Lower lobe of right lung (tissue), 2 donors: ENCODE data around the gene COPZ2. TPM values are rescaled to one million over a fixed set of nuclear protein-coding genes. Genes with fewer than 3 reads are reported as not detected.
A peak's percentile ranks its signal among the peaks of the same experiment; 100 is the strongest.
"Not testable (repeated sequence)": the region's sequence is repeated elsewhere in the genome, so short reads cannot be mapped to it uniquely, and the experiment has no call there.

ENCODE experiments used
- ATAC-seq, 2 donors: fragments of 200-7000 bp; cut with Tn5 transposase; one replicate each; pipeline ENCODE4 v1.9.1; 2020 to 2022; ENCODE audit warnings: mild to moderate bottlenecking in 2 of 2, moderate library complexity in 2 of 2
- DNase-seq: peaks from one replicate; pipeline ENCODE4 v3.0.0-alpha.2; 2020
- H3K27ac ChIP-seq: fragments of 200-600 bp; one replicate; pipeline ENCODE4 v1.8.0; 2022
- H3K27me3 ChIP-seq: fragments of 200-600 bp; one replicate; pipeline ENCODE4 v1.8.0; 2022; ENCODE audit warnings: low read depth
- H3K36me3 ChIP-seq: fragments of 200-600 bp; one replicate; pipeline ENCODE4 v1.8.0; 2022; ENCODE audit warnings: mild to moderate bottlenecking
- H3K4me1 ChIP-seq: fragments of 200-600 bp; one replicate; pipeline ENCODE4 v1.8.0; 2022
- H3K4me3 ChIP-seq: fragments of 200-600 bp; one replicate; pipeline ENCODE4 v1.8.0; 2022; ENCODE audit warnings: mild to moderate bottlenecking
- H3K9me3 ChIP-seq: fragments of 200-600 bp; one replicate; pipeline ENCODE4 v1.8.0; 2022
- intact Hi-C: fragments of 100-400 bp; cut with DNase I; formaldehyde crosslinking; loops from one replicate; pipeline ENCODE4 v1.11.0; 2022
- total RNA-seq: library from RNA; stranded (reverse); fragmentation: NEBNext Ultra II Directional; extraction: Animal tissue kit (Norgen Biotek cat#: 25700); gene quantifications from one replicate; pipeline ENCODE4 v1.2.1, GENCODE V29; 2021
- TF ChIP-seq, protein P1 (sequence below): fragments of 200-600 bp; IDR thresholded peaks from one replicate; pipeline ENCODE4 v1.8.0; 2022; ENCODE audit warnings: antibody characterized with exemption, mild to moderate bottlenecking
- donor health status: DM: no; HTN: yes; CAD: no; lungs with severe emphysema.

The COPZ2 gene
- total RNA-seq, 1 donor from 2014 or later: 22.9 TPM

DNA sequence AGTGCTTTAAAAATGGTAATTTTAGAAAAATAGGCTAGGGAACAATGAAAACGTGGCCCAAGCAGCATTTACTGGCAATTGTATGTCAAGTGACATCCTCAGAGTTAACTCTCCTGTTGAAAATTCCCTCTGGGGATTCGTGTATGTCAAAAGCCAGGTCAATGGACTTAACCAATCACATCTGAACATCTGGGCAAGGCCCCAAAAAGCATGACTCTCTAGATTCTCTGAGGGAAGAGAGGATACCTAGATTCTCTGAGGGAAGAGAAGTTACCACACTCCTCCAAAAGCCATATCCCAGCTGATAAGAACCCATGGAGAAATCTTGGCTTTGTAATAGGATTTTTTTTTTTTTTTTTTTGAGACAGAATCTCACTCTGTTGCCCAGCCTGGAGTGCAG, 34.1 kb upstream of the COPZ2 start:
- Histone ChIP-seq H3K27ac (no peak overlapping the region), H3K36me3 (peaks cover 85% of the 10 kb centered on the region), H3K9me3 (no peaks in the 10 kb centered on the region), H3K4me3 (no peak overlapping the region), H3K27me3 (no peaks in the 10 kb centered on the region), H3K4me1 (no peaks in the 10 kb centered on the region)
- ATAC-seq: no peak
- no peak for DNase-seq
- TF ChIP-seq, protein P1, sequence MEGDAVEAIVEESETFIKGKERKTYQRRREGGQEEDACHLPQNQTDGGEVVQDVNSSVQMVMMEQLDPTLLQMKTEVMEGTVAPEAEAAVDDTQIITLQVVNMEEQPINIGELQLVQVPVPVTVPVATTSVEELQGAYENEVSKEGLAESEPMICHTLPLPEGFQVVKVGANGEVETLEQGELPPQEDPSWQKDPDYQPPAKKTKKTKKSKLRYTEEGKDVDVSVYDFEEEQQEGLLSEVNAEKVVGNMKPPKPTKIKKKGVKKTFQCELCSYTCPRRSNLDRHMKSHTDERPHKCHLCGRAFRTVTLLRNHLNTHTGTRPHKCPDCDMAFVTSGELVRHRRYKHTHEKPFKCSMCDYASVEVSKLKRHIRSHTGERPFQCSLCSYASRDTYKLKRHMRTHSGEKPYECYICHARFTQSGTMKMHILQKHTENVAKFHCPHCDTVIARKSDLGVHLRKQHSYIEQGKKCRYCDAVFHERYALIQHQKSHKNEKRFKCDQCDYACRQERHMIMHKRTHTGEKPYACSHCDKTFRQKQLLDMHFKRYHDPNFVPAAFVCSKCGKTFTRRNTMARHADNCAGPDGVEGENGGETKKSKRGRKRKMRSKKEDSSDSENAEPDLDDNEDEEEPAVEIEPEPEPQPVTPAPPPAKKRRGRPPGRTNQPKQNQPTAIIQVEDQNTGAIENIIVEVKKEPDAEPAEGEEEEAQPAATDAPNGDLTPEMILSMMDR: no peak
- intact Hi-C loops: loop anchor here (5.0 kb wide), 1 partner anchor 44 kb away; no protein-coding TSS in a partner anchor

DNA sequence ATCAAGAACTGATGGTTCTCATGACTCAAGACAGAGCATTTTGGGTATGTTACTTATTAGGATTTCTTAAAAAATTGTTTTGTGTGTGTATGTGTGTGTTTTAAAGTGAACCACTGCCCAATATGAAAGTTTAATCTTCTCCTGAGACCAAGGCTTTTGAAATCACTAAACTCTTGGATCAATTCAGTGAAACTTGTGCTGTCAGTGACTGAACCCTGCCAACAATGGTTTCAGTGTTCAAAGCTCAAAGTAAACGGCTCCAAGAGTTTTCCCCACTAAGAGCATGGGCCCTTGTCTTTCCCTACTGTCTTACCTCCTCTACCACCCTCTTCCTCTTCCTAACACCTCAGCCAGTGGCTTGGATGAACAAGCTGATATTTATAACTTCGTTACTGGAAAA, 32.6 kb upstream of the COPZ2 start:
- ATAC-seq (no peak), DNase-seq (no peak)
- Histone ChIP-seq H3K9me3 (no peaks in the 10 kb centered on the region), H3K27ac (no peak overlapping the region), H3K4me3 (no peak overlapping the region), H3K36me3 (peaks cover 85% of the 10 kb centered on the region), H3K4me1 (peaks cover 5% of the 10 kb centered on the region), H3K27me3 (no peaks in the 10 kb centered on the region)
- TF ChIP-seq, protein P1: no peak
- intact Hi-C loops: loop anchor here (5.0 kb wide), 1 partner anchor 43 kb away; no protein-coding TSS in a partner anchor

- H3K4me1 ChIP-seq: peaks cover 5% of the 10 kb centered on the region
- no peaks in the 10 kb centered on the region for H3K27me3 ChIP-seq
- H3K27ac ChIP-seq: no peak overlapping the region
- ATAC-seq (no peak), DNase-seq (no peak)
- intact Hi-C loops: no loop called here
- H3K4me3 ChIP-seq: no peak overlapping the region
- no peaks in the 10 kb centered on the region for H3K9me3 ChIP-seq
- TF ChIP-seq, protein P1: peak; percentile 9
- peaks cover 93% of the 10 kb centered on the region for H3K36me3 ChIP-seq
Measured at GRCh38 chr17:48068491-48068961, 30.9 kb upstream of the COPZ2 start.

- ATAC-seq, H3K4me1 ChIP-seq, H3K27me3 ChIP-seq, DNase-seq, H3K4me3 ChIP-seq, H3K9me3 ChIP-seq, H3K27ac ChIP-seq, intact Hi-C loops: not testable (repeated sequence)
- H3K36me3 ChIP-seq: peaks cover 93% of the 10 kb centered on the region
Measured at GRCh38 chr17:48067808-48068207, 30.2 kb upstream of the COPZ2 start.

- H3K9me3 ChIP-seq: no peaks in the 10 kb centered on the region
- H3K4me3 ChIP-seq: no peak overlapping the region
- no peaks in the 10 kb centered on the region for H3K27me3 ChIP-seq
- ATAC-seq (no peak), DNase-seq (no peak)
- no peak overlapping the region for H3K27ac ChIP-seq
- intact Hi-C loops: no loop called here
- peaks cover 5% of the 10 kb centered on the region for H3K4me1 ChIP-seq
- TF ChIP-seq, protein P1: no peak
- peaks cover 96% of the 10 kb centered on the region for H3K36me3 ChIP-seq
Measured at GRCh38 chr17:48067245-48067644, 29.6 kb upstream of the COPZ2 start.

GRCh38 chr17:48066656-48067055, 29.1 kb upstream of the COPZ2 start:
- intact Hi-C loops: no loop called here
- H3K36me3 ChIP-seq: peaks cover 96% of the 10 kb centered on the region
- no peak for ATAC-seq
- no peaks in the 10 kb centered on the region for H3K9me3 ChIP-seq
- TF ChIP-seq, protein P1: no peak
- no peak overlapping the region for H3K27ac ChIP-seq
- no peaks in the 10 kb centered on the region for H3K27me3 ChIP-seq
- H3K4me3 ChIP-seq: no peak overlapping the region
- no peak for DNase-seq
- H3K4me1 ChIP-seq: peaks cover 5% of the 10 kb centered on the region
